MG63 (cell line): Measurements from ENCODE around the gene PNPO. TPM values are rescaled to one million over a fixed set of nuclear protein-coding genes. Genes with fewer than 3 reads are reported as not detected.
A peak's percentile ranks its signal among the peaks of the same experiment; 100 is the strongest.

Experiments used
- DNase-seq: peaks from one replicate; pipeline ENCODE4 v3.0.0-alpha.2; 2020
- H3K27me3 ChIP-seq: fragments of 250-450 bp; sonication (Bioruptor Pico); 2 replicates; pipeline ENCODE4 v1.5.1; 2020; ENCODE audit warnings: mild to moderate bottlenecking, moderate library complexity
- H3K36me3 ChIP-seq: fragments of 250-450 bp; sonication (Bioruptor Pico); 2 replicates; pipeline ENCODE4 v1.5.1; 2020; ENCODE audit warnings: mild to moderate bottlenecking, moderate library complexity
- H3K4me3 ChIP-seq: fragments of 250-450 bp; sonication (Bioruptor Pico); 2 replicates; pipeline ENCODE4 v1.5.1; 2020; ENCODE audit warnings: mild to moderate bottlenecking, moderate library complexity
- H3K9me3 ChIP-seq: fragments of 250-450 bp; sonication (Bioruptor Pico); 2 replicates; pipeline ENCODE4 v1.5.1; 2020; ENCODE audit warnings: mild to moderate bottlenecking, moderate library complexity
- total RNA-seq: library from RNA; depleted of rRNA; stranded (reverse); fragments of >200 nt; shearing (Covaris generic); gene quantifications from 2 replicates; pipeline ENCODE4 v1.2.3, GENCODE V29; 2014; ENCODE audit warnings: low replicate concordance

Gene PNPO
- total RNA-seq, 1 experiment from 2014 or later, result 41.4 TPM

DNA sequence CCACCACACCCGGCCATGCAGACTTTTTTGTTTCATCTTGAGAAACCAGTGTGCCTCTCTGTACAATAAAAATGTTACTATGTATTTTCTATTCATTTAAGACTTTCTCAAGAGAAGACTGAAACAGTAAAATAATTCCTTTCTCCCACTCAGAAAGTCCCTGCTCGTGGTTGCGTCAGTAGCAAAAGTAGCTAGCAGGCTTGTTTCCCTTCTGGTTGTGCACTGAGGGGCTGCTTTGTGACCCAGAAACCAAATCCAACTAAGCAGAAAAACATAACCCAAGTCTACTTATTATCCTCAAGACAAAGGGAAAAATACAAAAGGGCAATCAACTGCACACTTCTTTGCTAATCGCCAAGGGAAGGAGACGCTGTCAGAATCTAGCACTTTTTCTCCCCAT, 3.4 kb upstream of the PNPO start:
- Histone ChIP-seq H3K36me3 (peaks cover 5% of the 10 kb centered on the region), H3K4me3 (no peak overlapping the region), H3K9me3 (peaks cover 5% of the 10 kb centered on the region), H3K27me3 (no peaks in the 10 kb centered on the region)
- no peak for DNase-seq

GRCh38 chr17:47942096-47942510, 732 bp downstream of the PNPO start:
- Histone ChIP-seq H3K4me3 (peak overlapping the region; percentile 84), H3K9me3 (peaks cover 5% of the 10 kb centered on the region), H3K27me3 (no peaks in the 10 kb centered on the region), H3K36me3 (peaks cover 31% of the 10 kb centered on the region)
- no peak for DNase-seq

DNA sequence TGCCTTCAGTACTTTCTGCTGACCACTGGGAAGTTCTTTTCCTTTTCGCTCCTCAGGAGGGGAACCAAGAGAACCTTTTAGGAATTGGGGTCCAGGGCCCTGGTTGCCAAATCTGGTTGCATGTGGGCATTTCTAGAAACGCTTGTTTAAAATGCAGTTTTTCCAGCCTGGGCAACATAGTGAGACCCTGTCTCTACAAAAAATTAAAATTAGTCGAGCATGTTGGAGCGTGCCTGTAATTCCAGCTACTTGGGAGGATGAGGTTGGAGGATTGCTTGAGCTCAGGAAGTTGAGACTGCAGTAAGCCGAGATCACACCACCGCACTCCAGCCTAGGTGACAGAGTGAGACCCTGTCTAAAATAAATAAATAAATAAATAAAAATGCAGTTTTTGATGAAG, 1.2 kb downstream of the PNPO start:
- Histone ChIP-seq H3K27me3 (no peaks in the 10 kb centered on the region), H3K36me3 (peaks cover 32% of the 10 kb centered on the region), H3K9me3 (peaks cover 5% of the 10 kb centered on the region), H3K4me3 (peak overlapping the region; percentile 84)
- DNase-seq, result no peak

- peaks cover 5% of the 10 kb centered on the region for H3K9me3 ChIP-seq
- no peaks in the 10 kb centered on the region for H3K27me3 ChIP-seq
- H3K4me3 ChIP-seq, result no peak overlapping the region
- DNase-seq, result no peak
- H3K36me3 ChIP-seq, result peaks cover 53% of the 10 kb centered on the region
Observed at GRCh38 chr17:47945080-47945479, 3.7 kb downstream of the PNPO start.

DNA sequence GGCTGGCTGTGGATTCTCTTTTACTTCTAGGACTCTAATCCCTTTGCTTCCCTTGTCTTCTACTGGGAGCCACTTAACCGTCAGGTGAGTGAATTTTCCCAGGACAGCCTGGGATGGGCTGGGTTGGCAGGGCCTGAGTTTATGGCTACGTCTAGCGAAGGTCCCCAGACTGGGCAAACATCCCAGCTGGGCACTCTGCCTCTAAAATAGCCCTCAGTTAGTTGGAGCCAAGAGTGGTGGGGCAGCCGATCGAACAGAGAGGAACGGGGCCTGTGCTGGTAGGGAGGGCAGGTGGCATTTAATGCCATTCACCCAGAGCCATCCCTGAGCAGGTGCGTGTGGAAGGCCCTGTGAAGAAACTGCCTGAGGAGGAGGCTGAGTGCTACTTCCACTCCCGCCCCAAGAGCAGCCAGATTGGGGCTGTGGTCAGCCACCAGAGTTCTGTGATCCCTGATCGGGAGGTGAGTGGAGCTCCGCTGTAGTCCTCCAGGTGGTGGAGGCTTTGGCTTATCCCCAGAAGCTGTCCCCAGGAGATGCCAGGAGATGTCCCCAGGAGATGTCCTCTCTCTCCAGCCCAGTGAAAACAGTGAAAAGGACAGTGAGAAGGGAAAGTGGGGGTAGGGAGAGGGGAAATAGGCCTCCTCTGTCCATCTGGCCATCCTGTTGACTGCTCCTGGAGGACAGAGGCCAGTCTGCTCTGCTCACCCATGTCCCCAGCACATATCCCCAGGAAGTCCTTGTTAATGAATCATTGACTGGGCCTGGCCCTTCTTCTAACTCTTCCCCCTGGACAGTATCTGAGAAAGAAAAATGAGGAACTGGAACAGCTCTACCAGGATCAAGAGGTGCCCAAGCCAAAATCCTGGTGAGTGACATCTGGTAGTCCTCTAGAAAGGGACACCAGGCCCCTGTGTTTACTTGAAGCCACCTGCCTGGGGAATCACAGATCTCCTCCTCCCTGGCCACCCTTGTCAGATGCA, 4.4 kb downstream of the PNPO start:
- H3K27me3 ChIP-seq, result no peaks in the 10 kb centered on the region
- peaks cover 2% of the 10 kb centered on the region for H3K9me3 ChIP-seq
- DNase-seq, result no peak

DNA sequence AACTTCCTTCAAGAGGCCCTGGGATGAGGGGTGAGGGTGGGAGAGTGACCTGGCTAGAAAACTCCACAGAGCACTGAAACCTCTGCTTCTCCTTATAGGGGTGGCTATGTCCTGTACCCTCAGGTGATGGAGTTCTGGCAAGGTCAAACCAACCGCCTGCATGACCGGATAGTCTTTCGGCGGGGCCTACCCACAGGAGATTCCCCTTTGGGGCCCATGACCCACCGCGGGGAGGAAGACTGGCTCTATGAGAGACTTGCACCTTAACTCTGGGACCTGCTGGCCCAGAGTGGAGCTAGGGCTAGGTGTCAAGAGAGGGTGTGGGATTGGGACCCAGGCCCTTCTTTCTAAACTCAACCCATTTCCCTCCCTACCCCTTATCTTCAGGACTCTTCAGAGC, 5.1 kb downstream of the PNPO start:
- no peak overlapping the region for H3K4me3 ChIP-seq
- no peak for DNase-seq
- no peaks in the 10 kb centered on the region for H3K9me3 ChIP-seq
- no peaks in the 10 kb centered on the region for H3K27me3 ChIP-seq
- peaks cover 54% of the 10 kb centered on the region for H3K36me3 ChIP-seq

More for the DNA sequence above, 4.4 kb downstream of the PNPO start:
- Histone ChIP-seq H3K4me3 (no peak overlapping the region), H3K36me3 (peaks cover 54% of the 10 kb centered on the region)

GRCh38 chr17:47946929-47947397, 5.6 kb downstream of the PNPO start:
- peak; percentile 74 for DNase-seq
- Histone ChIP-seq H3K4me3 (no peak overlapping the region), H3K9me3 (no peaks in the 10 kb centered on the region), H3K27me3 (no peaks in the 10 kb centered on the region), H3K36me3 (peaks cover 54% of the 10 kb centered on the region)

GRCh38 chr17:47948706-47949196, 7.4 kb downstream of the PNPO start:
- Histone ChIP-seq H3K9me3 (no peaks in the 10 kb centered on the region), H3K27me3 (no peaks in the 10 kb centered on the region), H3K36me3 (peaks cover 45% of the 10 kb centered on the region), H3K4me3 (no peak overlapping the region)
- peak; percentile 67 for DNase-seq

DNA sequence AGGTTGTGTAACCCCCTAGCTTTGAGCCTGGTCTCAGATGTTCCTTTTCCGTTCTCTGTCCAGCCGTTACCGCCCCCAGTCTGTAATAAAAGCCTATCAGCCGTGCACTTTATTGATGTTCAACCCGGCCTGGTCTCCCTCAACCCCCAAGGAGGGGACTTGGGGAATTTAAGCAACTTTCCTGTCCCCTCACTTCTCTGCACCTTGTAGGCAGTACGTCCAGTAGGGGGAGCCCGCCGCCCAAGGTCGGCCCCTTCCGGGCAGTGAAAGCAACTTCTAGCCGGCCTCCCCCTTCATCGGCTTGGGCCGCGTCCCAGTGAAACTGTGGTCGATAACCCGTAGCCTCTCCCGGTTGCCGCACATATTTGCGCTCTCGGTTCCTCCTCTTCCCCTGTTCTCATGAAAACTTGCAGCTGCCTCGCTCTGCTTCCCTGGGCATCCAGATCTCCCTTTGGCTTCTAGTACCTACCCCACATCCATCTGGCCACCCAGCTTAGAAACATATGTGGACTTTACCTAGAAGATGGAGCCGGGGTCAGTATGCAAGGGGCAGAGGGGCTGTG, 7.9 kb downstream of the PNPO start:
- Histone ChIP-seq H3K27me3 (no peaks in the 10 kb centered on the region), H3K4me3 (no peak overlapping the region), H3K9me3 (no peaks in the 10 kb centered on the region), H3K36me3 (peaks cover 40% of the 10 kb centered on the region)
- peak; percentile 84 for DNase-seq

DNA sequence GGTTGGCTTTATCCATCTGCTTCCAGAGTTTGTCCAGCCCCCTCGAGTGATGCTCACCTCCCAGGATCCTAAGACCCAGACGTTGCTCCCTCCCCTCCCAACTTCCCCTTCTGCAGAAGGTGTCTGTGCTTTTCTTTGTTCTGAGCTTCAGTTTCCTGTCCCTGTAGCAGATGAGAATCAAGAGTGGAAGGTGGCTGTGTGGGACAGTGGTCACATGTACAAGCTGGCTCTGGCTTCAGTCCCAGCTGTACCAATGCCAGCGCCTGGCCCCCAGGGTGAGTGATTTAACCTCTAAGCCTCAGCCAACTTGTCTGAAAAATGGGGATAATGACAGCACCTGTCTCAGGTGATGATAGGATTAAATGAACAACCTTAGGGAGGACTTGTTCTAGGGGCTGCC, 8.6 kb downstream of the PNPO start:
- no peak for DNase-seq
- Histone ChIP-seq H3K4me3 (no peak overlapping the region), H3K36me3 (peaks cover 36% of the 10 kb centered on the region)

GRCh38 chr17:47950448-47950847, 9.1 kb downstream of the PNPO start:
- H3K4me3 ChIP-seq, result no peak overlapping the region
- peaks cover 34% of the 10 kb centered on the region for H3K36me3 ChIP-seq
- no peaks in the 10 kb centered on the region for H3K27me3 ChIP-seq
- DNase-seq, result no peak
- H3K9me3 ChIP-seq, result no peaks in the 10 kb centered on the region

More for the DNA sequence above, 8.6 kb downstream of the PNPO start:
- H3K9me3 ChIP-seq, result no peaks in the 10 kb centered on the region
- no peaks in the 10 kb centered on the region for H3K27me3 ChIP-seq

- Histone ChIP-seq H3K36me3 (peaks cover 22% of the 10 kb centered on the region), H3K27me3 (no peaks in the 10 kb centered on the region), H3K9me3 (no peaks in the 10 kb centered on the region), H3K4me3 (no peak overlapping the region)
- no peak for DNase-seq
Observed at GRCh38 chr17:47952171-47953021, 11.0 kb downstream of the PNPO start.

DNA sequence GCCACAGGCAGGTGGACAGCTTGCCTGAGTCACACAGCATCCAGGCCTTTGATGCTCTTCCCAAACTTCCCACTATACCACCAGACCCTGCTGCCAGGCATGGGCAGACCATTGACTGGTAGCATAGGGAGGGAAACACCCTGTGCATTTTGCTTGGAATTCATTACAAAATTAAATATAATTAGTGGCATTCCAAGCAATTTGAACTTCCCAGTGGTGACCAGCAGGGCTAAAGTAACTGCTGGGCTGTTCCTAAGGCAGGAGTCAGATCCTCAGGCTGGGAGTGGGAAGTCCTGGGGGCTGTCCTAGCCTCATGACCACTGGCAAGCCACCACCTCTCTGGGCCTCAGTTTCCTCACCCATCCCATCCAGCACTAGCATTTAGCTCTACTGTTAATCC, 12.5 kb downstream of the PNPO start:
- H3K4me3 ChIP-seq, result no peak overlapping the region
- H3K9me3 ChIP-seq, result no peaks in the 10 kb centered on the region
- no peak for DNase-seq
- no peaks in the 10 kb centered on the region for H3K27me3 ChIP-seq
- peaks cover 8% of the 10 kb centered on the region for H3K36me3 ChIP-seq

GRCh38 chr17:47955497-47956461, 14.4 kb downstream of the PNPO start:
- no peak overlapping the region for H3K4me3 ChIP-seq
- no peaks in the 10 kb centered on the region for H3K9me3 ChIP-seq
- no peak for DNase-seq
- H3K36me3 ChIP-seq, result no peaks in the 10 kb centered on the region; the same call in 1 of the 2 replicates
- no peaks in the 10 kb centered on the region for H3K27me3 ChIP-seq

DNA sequence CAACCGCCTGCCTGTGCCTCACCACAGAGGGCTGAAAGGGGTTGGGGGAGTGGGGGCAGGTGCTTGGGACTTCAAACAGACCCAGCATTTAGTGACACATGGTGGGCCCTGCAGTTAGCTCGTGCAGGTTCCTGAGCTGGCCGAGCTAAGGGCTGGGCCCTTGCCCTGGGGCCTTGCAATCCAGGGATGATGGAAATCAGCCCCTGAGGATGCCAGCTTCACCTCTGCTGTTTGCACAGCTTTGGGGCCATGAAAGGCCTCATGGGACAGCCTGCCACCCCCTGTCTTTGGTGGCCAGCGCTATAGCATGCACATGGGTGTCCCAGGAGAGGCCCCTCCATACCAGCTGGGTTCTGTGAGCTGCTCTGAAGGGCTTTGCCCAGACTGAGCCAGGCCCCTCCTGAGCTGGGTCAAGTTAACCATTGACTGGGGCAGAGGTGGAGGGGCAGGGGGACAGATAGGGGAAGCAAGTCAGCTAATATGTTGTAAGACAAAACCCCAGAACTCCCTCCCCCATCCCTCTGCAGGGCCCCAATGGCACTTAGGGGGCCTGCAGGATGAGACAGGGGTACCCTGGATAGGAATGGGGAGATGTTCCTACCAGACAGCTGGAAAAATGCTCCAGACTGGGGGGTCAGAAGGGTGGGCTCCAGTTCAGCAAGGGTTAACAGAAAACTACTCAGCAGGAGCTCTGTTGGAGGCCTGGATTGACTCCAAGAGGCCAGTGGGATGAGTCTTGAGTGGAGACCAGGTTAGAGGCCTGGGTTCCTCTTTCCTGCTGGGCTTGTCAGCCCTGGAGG, 15.6 kb downstream of the PNPO start:
- no peaks in the 10 kb centered on the region for H3K27me3 ChIP-seq
- H3K4me3 ChIP-seq, result no peak overlapping the region
- no peak for DNase-seq
- no peaks in the 10 kb centered on the region for H3K9me3 ChIP-seq
- no peaks in the 10 kb centered on the region; the same call in 1 of the 2 replicates for H3K36me3 ChIP-seq
